GM19455 (cell line): ENCODE measurements around the gene AGTPBP1.

Experiments used
- ATAC-seq: cut with Tn5 transposase; IDR thresholded peaks from one replicate; pipeline ENCODE4 v1.9.1; 2021; ENCODE audit not compliant: unreplicated experiment

AGTPBP1 gene

DNA sequence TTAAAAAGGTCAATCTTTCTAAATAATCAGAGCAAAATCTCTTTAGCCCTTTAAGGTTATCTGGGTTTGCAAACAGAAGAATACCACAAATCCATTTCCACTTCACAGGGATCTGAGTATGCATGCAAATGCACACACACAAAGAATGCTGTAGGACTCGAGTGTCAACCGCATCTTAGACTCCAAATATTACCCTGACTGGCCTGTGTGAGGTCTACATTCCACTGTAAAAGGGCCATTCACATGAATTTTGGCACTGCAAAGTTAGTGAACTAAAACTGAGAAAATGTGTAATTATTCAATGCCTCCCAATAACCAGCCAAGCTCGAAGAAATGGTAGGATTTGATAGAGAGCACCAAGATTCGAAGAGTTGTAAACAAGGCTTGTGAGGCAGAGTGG, 199.9 kb downstream of the AGTPBP1 start:
- ATAC-seq: no peak

- no peak for ATAC-seq
Measured at GRCh38 chr9:85536514-85536913, 205.2 kb downstream of the AGTPBP1 start.

DNA sequence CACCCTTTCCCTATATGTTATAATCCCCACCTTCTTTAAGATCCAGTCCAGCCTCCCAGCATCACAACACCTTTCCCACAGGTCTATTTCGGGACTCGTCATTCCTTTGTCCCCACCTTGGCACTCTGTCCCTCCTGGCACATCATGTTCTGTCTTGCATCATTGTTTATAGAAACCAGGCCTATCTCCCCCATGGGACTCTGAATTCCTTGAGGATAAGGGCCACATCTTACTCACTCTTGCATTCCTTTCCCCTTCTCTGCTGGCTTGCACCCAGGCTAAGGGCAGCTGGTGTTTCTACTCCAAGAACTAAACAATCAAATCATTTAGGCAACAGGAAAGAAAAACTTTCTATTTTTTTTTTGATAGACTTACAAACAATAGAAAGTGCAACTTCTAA, 205.7 kb downstream of the AGTPBP1 start:
- ATAC-seq: no peak

- no peak for ATAC-seq
Measured at GRCh38 chr9:85534340-85534739, 207.4 kb downstream of the AGTPBP1 start.

DNA sequence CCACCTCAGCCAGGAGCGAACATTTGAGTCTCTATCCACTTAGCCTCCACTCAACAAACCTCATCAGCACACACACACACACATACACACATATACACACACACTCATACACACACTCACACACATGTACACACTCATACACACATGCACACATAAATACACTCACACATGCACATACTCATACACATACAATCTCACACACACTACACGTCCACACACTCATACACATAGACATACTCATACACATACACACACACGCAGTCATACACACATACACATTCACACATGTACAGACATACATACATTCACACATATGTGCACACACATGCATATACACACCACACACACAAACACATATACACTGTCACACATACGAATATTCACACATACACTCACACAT, 208.2 kb downstream of the AGTPBP1 start:
- ATAC-seq: no peak

DNA sequence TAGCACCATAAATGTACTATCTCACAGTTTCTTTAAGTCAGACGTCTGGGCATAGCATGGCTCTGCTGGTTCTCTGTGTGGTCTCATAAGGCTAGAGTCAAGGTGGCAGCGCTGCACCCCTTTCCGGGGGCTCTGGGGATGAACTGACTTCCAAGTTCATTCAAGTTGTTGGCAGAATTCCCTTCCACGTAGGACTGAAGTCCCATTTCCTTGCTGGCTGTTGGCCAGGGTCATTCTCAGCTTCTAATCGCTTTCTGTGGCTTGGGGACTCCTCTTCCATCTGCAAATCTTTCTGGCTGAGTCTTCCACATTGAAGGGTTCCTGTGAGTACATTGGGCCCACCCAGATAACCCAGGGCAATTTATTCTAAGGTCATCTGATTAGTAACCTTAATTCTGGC, 211.0 kb downstream of the AGTPBP1 start:
- no peak for ATAC-seq

GRCh38 chr9:85528607-85529006, 213.1 kb downstream of the AGTPBP1 start:
- no peak for ATAC-seq

GRCh38 chr9:85528142-85528541, 213.6 kb downstream of the AGTPBP1 start:
- no peak for ATAC-seq

GRCh38 chr9:85527331-85528020, 214.3 kb downstream of the AGTPBP1 start:
- no peak for ATAC-seq

DNA sequence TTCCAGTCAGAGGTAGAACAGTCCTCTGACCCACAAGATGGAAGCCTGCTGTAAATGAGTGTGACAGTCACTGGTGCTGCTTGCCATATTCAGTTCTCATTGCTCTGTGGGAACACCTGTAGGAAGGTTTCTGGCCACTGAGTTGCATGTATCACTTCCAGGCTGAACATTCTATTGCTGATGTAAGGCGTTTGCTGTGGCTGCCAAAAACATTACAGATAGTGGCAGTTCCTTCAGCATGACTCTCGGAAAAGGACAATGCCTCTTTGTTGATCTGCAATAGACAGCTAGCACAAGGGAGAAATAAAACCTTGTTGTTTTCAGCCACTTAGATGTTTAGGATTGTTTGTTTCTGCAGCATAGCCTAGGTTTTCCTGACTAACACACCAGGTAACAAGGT, 217.2 kb downstream of the AGTPBP1 start:
- ATAC-seq: no peak

DNA sequence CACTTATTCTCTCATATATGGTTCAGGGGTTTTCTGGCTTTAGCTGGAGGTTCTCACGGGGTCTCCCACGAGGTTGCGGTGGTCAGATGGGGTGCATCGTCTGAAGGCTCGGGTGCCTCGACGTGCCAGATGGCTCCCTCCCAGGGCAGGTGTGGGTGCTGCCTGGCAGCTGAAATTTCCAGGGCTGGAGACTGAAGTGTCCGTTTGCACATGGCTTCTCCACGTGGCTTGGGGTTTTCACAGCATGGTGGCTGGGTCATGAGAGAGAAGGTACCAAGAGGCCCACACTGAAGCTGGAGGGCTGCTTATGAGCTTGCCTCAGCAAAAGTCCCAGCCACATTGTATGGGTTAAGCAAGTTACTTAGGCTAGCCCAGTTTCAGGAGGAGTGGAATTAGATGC, 218.6 kb downstream of the AGTPBP1 start:
- no peak for ATAC-seq

DNA sequence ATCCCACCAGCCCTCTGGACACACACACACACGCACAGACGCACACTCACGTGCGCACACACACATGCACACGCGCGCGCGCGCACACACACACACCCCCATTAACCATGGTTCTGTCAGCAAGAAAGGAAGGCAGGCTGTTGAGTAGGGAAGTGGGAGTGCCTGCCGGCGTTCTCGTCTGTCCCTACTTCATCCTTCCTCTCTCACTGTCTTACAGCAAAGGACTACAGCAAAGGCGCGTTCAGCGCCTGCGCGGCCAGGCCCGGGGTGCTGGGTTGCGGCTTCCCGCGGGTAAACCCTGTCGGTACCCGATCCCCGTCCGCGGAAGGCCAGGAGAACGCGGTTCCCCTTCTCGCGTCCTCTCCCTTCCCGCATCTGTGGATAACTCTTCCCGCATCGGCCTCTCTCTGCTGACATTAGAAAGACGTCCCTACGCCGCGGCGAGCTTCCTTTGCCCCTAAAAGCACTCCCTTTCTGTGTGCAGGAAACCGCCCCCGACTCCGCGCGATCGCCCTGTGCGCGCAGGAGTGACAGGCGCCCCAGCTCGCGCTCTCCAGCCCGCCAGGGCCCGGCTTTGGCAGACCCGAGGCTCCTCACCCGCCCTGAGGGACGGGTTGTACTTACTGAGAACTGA, 219.2 kb downstream of the AGTPBP1 start:
- ATAC-seq: no peak

- no peak for ATAC-seq
Measured at GRCh38 chr9:85521371-85522197, 220.2 kb downstream of the AGTPBP1 start.

- ATAC-seq: no peak
Measured at GRCh38 chr9:85516976-85517637, 224.6 kb downstream of the AGTPBP1 start.

GRCh38 chr9:85516455-85516854, 225.3 kb downstream of the AGTPBP1 start:
- ATAC-seq: no peak

- no peak for ATAC-seq
Measured at GRCh38 chr9:85515021-85515420, 226.7 kb downstream of the AGTPBP1 start.

- ATAC-seq: no peak
Measured at GRCh38 chr9:85514256-85514655, 227.5 kb downstream of the AGTPBP1 start.

DNA sequence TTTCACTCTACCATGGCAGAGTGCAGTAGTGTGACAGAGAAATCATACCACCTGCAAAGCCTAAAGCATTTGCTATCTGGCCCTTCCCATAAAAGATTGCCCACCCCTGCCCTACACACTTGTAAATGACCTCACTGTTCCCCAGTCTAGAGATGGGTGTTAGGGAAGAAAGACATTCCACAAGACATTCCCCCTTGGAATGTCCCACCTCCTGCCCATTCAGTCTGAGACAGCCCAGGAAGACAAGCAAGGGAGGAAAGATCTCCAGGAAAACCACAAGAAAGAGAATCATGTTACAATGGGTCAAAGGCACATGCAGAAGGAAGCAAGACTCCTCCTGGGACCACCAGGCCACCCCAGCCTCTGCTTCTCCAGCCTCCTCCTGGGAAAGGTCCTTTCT, 230.0 kb downstream of the AGTPBP1 start:
- ATAC-seq: no peak

DNA sequence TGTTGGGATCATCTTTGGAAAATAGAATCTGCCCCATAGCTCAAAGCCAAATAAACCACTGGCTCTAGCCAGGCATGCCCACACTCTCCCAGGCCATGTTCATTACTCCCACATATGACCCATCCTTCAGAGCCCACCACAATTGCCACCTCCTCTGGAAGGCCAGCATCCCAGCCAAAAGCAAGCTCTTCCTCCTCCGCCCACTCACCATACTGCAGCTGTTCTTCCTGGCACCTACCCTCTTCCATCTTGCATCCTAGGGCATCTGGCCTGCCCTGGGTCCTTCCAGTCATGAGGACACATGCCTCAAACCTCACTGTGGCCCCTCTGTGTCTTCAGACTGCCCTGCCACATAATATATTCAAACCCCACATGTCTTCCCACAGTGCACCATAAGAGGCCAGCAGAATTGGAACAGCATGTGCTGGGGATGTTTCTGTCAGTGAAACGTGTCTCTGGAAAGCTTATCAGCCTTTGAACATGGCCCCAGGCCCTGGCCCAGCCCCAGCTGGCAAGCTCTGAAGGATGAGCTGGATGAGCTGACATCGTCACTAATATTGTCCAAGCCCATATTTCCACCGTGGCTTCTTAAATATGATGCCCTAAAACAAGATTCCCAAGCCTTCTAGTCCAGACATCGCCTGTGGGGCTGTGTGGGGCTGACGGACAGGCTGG, 230.8 kb downstream of the AGTPBP1 start:
- ATAC-seq: no peak

DNA sequence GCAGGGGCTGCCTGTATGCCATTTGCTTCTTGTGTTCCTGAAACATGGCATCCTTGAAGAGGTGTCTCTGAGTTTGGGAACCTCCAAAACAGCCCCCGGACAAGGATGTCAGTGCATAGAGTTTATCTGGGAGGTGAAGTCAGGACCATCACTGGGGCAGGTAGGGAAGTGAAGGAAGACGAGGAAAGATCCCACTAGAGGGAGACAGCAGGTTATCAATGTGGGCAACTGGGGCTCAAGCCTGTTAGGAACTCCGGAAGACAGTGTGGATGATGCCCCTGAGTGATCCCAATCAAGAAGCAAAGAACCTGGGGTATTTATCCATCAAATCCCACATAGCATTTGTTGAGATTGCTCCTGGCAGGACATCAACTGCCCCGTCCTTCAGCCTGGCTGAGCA, 233.1 kb downstream of the AGTPBP1 start:
- no peak for ATAC-seq

GRCh38 chr9:85505612-85506011, 236.1 kb downstream of the AGTPBP1 start:
- ATAC-seq: no peak
